ENCODE data around the gene LRRC8B.

DNA sequence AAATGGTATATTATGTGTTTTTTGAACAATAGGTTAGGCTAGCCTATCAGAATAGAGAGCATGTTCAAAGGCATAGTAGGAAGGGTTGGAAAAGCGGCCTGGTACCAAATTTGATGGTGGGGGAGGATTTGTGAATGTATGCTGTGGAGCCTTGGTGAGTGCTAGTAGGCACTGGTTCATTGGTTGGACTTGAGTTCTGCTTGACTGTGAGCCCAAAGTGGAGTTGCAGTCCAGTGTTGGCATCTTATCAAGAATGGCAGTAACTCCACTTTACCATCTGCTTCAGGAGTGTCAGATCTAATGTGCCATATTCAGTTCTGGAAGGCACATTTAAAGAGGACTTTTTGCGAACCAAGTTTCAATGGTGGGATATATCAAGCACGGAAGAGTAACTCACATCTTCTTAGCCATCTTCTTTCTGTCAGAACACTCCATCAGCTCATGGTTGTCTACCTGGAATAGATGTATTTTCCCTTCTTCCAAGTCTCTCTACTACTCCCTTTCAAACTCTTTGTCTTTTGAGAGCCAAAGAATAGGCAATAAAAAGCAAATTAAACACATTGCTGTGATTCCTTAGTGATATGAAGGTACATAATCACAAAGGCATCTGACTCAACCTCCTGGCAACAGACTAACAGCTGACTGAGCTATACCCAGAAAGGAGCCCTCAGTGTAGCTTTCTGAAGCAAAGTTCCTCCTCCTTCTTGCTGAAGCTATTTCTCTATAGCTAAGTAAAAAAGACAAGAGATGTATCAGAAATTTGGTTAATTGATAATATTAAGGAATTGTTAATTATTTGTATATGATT is 21.7 kb downstream of the LRRC8B start:
- TF ChIP-seq, protein P1, sequence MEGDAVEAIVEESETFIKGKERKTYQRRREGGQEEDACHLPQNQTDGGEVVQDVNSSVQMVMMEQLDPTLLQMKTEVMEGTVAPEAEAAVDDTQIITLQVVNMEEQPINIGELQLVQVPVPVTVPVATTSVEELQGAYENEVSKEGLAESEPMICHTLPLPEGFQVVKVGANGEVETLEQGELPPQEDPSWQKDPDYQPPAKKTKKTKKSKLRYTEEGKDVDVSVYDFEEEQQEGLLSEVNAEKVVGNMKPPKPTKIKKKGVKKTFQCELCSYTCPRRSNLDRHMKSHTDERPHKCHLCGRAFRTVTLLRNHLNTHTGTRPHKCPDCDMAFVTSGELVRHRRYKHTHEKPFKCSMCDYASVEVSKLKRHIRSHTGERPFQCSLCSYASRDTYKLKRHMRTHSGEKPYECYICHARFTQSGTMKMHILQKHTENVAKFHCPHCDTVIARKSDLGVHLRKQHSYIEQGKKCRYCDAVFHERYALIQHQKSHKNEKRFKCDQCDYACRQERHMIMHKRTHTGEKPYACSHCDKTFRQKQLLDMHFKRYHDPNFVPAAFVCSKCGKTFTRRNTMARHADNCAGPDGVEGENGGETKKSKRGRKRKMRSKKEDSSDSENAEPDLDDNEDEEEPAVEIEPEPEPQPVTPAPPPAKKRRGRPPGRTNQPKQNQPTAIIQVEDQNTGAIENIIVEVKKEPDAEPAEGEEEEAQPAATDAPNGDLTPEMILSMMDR (IDR thresholded peaks at IDR 0.05): no peak
- TF ChIP-seq POLR2A (IDR thresholded peaks at IDR 0.05): no peak

Data from breast epithelium (tissue), 3 donors.